Fibroblast of peridontal ligament (primary cell): Measurements from ENCODE around the gene TRPM2.

ENCODE experiments used
- DNase-seq: peaks from one replicate; pipeline ENCODE4 v3.0.0-alpha.2; 2010; ENCODE audit errors: extremely low read depth

The TRPM2 gene

DNA sequence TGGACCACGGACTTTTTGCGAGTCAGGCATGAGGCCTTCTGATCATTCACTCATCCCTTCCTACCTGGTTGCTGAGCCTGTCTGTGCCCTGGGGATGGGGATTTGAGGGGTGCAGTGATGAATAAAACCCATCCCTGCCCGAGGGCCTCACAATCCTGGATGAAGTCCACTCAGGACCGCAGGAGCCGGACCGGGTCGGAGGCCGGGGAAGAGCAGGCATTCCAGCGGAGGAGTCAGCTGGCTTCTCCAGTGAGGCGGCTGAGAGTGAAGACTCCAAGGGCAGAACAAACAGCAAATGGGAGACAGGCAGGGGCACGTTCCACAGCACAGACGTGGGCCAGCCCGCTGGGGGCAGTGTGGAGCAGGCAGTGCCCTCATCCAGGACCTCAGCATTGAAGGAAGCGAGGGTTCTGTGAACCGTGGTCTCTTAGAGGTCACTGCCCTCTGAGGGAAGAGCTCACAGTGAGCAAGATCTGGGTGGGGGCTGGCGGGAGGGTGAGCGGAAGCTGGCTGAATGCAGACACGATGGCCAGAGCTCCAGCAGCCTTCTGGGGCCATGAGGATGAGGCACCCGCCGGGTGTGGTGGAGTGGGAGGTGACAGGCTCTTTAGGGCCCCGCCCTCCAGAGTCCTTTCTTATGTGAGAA, 91.0 kb downstream of the TRPM2 start:
- no peak for DNase-seq

- no peak for DNase-seq
Observed at GRCh38 chr21:44445145-44445812, 91.9 kb downstream of the TRPM2 start.

- no peak for DNase-seq
Observed at GRCh38 chr21:44448651-44449131, 95.3 kb downstream of the TRPM2 start.

GRCh38 chr21:44449473-44450363, 96.3 kb downstream of the TRPM2 start:
- no peak for DNase-seq

DNA sequence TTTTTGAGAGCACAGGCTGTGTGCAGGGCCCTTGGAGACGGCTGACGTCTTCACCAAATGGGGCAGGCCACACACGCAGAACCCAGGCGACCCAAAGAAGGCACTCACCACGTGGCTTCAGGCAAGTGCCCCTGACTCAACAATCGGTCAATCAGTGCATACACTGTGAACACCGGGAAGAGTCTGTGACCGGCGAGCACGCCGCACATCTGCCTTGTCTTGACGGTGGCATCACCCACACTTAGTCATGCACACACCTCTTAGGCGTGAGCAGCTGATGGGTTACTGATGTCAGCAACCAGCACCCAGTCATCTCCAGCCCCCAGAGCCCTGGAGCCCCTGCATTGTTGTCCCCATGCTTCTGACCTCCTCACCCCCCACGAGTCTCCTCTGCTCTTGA, 97.0 kb downstream of the TRPM2 start:
- DNase-seq = no peak

GRCh38 chr21:44450999-44451398, 97.6 kb downstream of the TRPM2 start:
- DNase-seq = no peak

GRCh38 chr21:44453120-44453519, 99.7 kb downstream of the TRPM2 start:
- no peak for DNase-seq

GRCh38 chr21:44454058-44454457, 100.6 kb downstream of the TRPM2 start:
- no peak for DNase-seq

GRCh38 chr21:44454747-44455523, 101.5 kb downstream of the TRPM2 start, which contains the start of gene LRRC3:
LRRC3 (plus strand) TSS chr21:44455510; CDS start chr21:44456645, 1,135 bp downstream.
- DNase-seq = no peak

- no peak for DNase-seq
Observed at GRCh38 chr21:44455524-44456213, 102.2 kb downstream of the TRPM2 start.

- no peak for DNase-seq
Observed at GRCh38 chr21:44456214-44456914, 102.9 kb downstream of the TRPM2 start.

GRCh38 chr21:44456915-44457736, 103.7 kb downstream of the TRPM2 start:
- DNase-seq = no peak

DNA sequence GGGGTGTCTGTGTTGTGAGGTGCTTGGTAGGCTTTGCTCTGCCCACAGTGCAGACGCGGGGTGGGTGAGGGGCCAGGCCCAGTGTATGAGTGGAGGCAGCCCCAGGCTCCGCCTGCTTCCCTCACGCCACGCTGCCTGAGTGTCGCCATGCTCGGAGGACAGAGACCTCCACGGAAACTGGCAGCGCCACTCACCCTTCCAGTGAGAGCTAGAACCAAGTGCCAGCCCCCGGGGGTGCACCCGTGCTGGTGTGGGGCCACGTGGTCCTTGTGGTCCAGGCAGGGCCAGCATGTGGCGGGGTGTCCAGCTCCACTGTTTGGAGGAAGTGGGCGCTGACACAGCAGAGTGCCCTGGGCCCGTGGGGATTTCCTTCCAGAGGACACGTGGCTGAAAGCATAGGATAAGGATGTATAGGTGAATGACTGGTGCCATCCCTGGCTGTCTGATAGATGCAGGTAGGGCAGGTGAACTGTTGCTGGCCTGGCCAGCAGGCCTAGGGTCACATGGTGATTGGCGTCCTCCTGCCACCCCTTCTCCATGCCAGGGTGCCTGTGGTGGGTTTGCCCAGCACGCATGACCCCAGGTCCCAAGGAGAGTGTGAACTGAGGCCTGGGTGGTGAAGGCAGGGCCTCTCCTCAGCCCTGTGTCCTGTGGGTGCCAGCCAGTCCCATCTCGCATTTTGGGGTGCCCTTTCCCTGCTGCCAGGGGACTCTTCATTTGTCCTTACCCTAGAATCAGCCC, 105.7 kb downstream of the TRPM2 start:
- no peak for DNase-seq

- no peak for DNase-seq
Observed at GRCh38 chr21:44459712-44460440, 106.5 kb downstream of the TRPM2 start.

- no peak for DNase-seq
Observed at GRCh38 chr21:44460441-44460755, 107.0 kb downstream of the TRPM2 start.

- no peak for DNase-seq
Observed at GRCh38 chr21:44461005-44461404, 107.6 kb downstream of the TRPM2 start.

DNA sequence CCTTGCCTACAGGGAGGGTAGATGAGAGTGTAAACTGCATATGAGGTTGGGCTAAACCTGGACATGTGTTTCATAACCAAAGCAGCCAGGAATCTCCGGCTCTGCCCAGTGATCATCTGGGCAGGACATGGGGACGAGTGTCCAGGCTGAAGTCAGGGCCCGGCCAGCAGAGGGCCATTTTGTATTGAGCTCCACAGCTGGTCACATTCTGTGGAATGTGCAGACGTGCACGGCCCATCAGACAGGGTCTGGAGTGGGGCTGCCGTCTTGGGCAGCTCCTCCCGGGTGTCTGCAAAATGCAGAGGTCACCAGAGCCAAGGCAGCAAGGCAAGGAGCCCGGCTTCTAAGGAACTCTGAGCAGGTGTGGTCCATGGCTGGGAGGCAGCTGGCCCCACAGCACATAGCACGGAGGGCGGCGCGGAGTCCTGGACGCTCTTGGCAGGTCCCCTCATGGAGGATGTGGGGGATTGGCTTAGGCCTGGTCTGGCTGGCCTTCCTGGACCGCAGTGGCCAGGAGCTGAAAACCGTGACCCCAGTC, 108.1 kb downstream of the TRPM2 start:
- no peak for DNase-seq
